Lower leg skin (tissue), 4 donors: Measurements from ENCODE around the gene MED25. TPM values are rescaled to one million over a fixed set of nuclear protein-coding genes. Genes with fewer than 3 reads are reported as not detected.

Experiments
- DNase-seq, 2 donors: peaks; one replicate each; pipeline ENCODE4 v3.0.0-alpha.2; 2019; ENCODE audit warnings: low spot score in 2 of 2
- H3K4me3 ChIP-seq: fragments of 200-600 bp; sonication (generic); 2 replicates; pipeline ENCODE4 v1.5.1; 2017; ENCODE audit warnings: mild to moderate bottlenecking, low read depth; ENCODE audit not compliant: poor library complexity, severe bottlenecking
- CTCF ChIP-seq, 3 donors: fragments of 450-650 bp; IDR thresholded peaks; one replicate each; pipeline ENCODE4 v1.5.1; 2016; ENCODE audit warnings: antibody characterized with exemption in 3 of 3, mild to moderate bottlenecking in 3 of 3, moderate library complexity in 2 of 3
- POLR2A ChIP-seq, 2 donors: fragments of 450-650 bp; IDR thresholded peaks; one replicate each; pipeline ENCODE4 v1.6.1; 2016 to 2017; ENCODE audit warnings: antibody characterized with exemption in 2 of 2, mild to moderate bottlenecking in 1 of 2, moderate library complexity in 1 of 2
- WGBS, 2 donors: methylation state at CpG; one replicate each; pipeline ENCODE4 v1.1.5; 2018; 5-methylcytosine and 5-hydroxymethylcytosine counted together
- intact Hi-C: fragments of 100-400 bp; cut with DNase I; formaldehyde crosslinking; loops from one replicate; pipeline ENCODE4 v1.15.0; 2023; ENCODE audit warnings: low total_unique reads
- total RNA-seq, 4 donors: library from RNA; depleted of rRNA; stranded (reverse); fragments of >200 nt; gene quantifications; one replicate each; pipeline ENCODE4 v1.1.0, GENCODE V29; 2016

The MED25 gene
- total RNA-seq, 4 donors from 2014 or later = 28.9 to 43.7 (median 30.8) TPM

DNA sequence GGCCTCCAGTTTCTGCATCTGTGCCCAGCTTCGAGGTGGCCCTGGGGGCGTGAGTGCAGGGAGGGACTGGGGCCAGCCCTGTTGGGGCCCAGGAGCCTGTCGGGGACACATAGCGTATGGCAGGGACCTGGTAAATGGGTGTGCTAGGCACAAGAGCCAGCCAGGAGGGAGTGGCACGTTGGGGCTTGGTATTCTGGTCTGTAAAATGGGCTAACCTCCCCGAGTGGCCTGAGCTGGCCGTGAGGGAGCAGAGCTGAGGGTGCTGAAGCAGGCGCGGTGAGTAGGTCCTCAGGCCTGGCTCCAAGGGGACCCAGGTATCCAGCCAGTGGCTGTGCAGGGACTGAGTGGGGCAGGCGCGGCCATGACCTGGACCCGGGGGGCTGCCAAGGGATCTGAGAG, 37.2 kb downstream of the MED25 start:
- TF ChIP-seq POLR2A (IDR thresholded peaks at IDR 0.05) (no peak), CTCF (IDR thresholded peaks at IDR 0.05) (no peak)
- intact Hi-C loops = no loop called here
- DNase-seq = no peak
- no peak overlapping the region for H3K4me3 ChIP-seq
- WGBS, 2 donors = 85 to 92% methylated on average over 12 of the region's 12 CpGs

GRCh38 chr19:49855676-49856573, 37.8 kb downstream of the MED25 start:
- TF ChIP-seq POLR2A (IDR thresholded peaks at IDR 0.05) = no peak
- no peak for TF ChIP-seq CTCF (IDR thresholded peaks at IDR 0.05)
- H3K4me3 ChIP-seq = no peak overlapping the region
- intact Hi-C loops = no loop called here
- WGBS, 2 donors = 82 to 88% methylated on average over 18 to 20 of the region's 21 CpGs
- DNase-seq = peak; percentile 14 to 80

GRCh38 chr19:49856574-49857021, 38.5 kb downstream of the MED25 start:
- peak in 1 of 2 donors; percentile 13 for DNase-seq
- WGBS, 2 donors = 89 to 92% methylated on average over 14 to 16 of the region's 18 CpGs
- H3K4me3 ChIP-seq = no peak overlapping the region
- TF ChIP-seq POLR2A (IDR thresholded peaks at IDR 0.05) = no peak
- no peak for TF ChIP-seq CTCF (IDR thresholded peaks at IDR 0.05)
- intact Hi-C loops = no loop called here

GRCh38 chr19:49857061-49857837, 39.2 kb downstream of the MED25 start:
- no peak for TF ChIP-seq POLR2A (IDR thresholded peaks at IDR 0.05)
- no peak for TF ChIP-seq CTCF (IDR thresholded peaks at IDR 0.05)
- DNase-seq = no peak
- H3K4me3 ChIP-seq = no peak overlapping the region
- intact Hi-C loops = no loop called here
- WGBS, 2 donors = 91 to 94% methylated on average over 24 to 25 of the region's 26 CpGs

DNA sequence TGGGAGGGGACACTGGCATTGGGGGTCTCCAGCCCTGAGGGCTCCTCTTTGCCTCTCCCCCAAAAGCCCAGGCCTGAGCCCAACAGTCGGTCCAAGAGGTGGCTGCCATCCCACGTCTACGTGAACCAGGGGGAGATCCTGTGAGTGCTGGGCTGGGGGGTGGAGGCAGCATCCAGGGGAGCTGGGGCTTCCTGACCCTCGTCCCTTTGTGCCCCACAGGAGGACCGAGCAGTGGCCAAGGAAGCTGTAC, 39.7 kb downstream of the MED25 start:
- H3K4me3 ChIP-seq = no peak overlapping the region
- peak in 1 of 2 donors; percentile 84 for DNase-seq
- WGBS, 2 donors = 80% methylated on average over 2 of the region's 5 CpGs; no CpG with 5 or more reads in 1 of the 2 donors
- no peak for TF ChIP-seq POLR2A (IDR thresholded peaks at IDR 0.05)
- no peak for TF ChIP-seq CTCF (IDR thresholded peaks at IDR 0.05)
- intact Hi-C loops = no loop called here
